Globus pallidus (tissue), 1 donor: Measurements from ENCODE around the gene DNMT3A.

Experiments used
- DNase-seq: peaks from one replicate; pipeline ENCODE4 v3.0.0-alpha.2; 2015; ENCODE audit warnings: low spot score

DNMT3A gene

DNA sequence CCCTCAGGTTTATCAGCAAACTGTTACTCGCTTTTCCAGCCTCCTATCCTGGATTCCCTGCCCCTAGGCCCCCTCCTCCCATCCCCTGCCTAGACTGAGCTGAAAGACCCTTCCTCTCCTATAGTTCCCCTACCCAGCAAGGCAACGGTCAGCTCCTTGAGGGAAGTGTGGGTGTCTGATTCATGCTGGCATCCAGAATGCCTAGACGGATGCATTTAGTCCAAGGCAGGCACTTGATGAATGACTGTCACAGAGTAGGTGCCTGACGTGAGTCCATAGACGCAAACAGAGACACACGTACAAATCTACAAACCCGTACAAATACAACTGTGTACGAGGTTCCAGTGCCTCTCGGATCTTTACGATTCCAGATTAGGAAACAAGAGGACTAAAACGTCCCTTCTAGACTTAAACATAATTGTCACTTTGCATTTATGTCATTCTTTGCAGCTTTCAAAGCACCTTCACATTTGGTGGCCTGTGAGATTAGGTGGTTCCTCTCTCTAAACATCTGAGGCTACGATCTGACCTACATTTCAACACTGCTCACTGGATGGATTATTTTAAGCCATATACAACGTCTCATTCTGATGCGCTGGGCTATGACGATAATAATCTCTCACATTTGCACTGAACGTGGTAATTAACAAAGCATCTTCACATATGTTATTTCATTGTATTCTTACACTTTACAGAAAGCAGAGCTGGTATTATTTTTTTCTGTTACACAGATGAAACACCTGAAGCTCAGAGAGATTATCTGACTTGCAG lies 36.7 kb downstream of the DNMT3A start:
- DNase-seq = no peak

DNA sequence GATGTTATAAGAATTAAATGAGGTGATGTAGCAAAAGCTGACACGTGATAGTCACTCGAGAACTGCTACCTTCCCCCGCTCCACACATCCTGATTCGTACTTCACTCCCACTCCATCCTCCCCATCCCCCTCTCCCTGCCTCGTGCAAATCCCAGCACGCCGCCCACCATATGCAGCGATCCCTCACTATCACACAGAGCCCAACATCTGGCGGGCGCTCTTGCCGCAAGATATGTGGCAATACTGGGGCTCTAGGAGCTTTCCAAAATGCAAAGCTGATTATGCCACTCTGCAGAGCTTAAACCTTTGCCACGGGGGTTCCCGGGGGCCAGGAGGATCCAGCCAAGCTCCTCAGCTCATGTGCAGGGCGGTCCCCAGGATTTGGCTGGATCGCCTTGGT lies 37.4 kb downstream of the DNMT3A start:
- no peak for DNase-seq

DNA sequence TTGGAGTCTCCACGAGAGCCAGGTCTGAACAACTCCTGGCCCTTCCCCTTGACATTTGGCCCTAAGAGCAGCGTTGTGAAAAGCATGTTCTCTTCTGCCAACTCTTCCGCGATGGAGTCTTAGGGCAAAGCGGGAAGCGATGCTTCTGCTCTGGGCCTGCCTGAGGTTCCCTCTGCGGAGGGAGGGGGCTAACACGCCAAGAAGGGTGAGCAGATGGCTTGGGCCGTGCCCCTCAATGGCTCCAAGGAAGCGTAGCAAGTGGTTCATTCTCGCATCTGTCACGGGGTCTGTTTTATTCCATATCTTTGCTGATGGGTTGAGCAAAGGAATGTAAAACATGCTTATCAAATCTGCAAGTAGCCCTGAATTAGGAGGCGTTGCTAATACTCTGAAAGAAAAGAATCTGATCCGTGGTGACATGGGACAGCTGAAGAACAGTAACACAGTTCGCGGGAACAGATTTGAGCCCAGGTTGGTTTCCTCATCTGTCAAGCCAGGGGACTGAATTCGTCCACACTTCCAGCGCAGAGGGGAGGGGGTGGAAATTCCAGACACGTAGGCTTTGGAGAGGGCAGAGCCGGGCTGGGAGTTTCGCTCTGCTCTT lies 38.0 kb downstream of the DNMT3A start:
- DNase-seq = no peak

DNA sequence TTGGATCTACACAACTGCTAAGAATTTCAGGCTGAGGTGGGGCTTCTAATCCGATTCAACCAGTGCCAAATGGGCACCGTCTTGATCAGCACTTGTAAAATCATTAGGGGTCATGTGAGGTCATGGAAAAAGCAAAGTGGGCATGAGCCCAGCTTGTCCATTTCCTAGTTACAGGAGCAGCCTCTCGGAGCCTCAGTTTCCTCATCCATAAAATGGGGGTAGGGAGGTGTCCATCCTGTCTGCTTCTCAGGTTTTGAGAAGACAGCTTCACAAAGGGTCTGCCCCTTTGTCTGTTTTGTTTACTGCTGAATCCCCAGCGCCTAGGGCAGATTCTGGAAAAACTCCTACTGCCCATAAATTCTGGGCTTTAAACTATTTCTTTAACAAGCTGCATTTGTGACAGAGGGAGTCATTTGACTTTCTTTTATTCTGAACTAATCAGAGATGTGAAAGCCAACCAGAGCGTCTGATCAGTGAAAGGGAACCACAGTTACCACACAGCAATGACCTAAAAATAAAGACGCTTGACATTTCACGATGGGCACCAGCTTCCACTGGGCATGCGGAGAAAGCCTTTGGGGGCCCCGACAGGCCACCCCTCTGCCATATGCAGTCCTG lies 38.9 kb downstream of the DNMT3A start:
- no peak for DNase-seq

DNA sequence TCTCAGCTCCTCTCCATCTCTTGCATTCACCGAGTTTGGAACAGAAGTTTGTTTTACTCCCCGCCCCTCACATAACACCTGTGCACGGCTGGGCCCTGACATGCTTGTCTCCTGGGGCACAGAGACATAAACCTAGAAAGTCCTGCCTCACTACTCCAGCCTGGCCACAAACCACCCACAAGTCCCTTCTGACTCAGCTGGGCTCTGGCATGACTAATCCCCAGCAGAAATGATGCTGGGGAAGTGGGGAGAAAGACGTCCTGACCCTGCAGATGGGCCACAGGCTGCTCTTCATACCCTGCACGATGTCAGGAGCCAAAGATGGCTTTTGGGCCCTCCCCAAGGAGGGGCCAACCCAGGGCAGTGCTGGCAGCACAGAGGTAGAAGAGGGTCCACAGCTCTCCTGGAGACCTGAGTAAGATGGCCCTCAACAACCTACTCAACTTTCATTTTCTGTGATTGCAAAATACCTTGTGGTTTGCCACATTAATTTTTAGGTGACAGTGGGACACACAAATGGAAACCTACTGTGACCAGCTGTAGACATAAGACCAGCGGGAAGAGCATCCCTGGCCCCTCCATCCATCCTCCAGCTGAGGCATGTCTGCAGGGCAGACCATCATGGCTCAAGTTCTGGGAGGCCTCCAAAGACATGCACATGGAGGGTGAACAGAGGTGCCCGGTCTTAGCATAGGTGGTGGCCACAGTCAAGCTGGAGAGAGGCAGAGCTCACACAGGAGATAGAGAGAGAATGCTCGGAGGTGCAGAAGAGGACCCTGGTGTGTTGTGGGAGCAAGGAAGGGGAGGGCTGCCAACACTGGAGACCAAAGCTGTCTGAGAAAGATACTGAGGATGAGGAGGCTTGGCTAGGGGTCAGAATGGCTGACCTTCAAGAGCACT lies 40.0 kb downstream of the DNMT3A start:
- no peak for DNase-seq

DNA sequence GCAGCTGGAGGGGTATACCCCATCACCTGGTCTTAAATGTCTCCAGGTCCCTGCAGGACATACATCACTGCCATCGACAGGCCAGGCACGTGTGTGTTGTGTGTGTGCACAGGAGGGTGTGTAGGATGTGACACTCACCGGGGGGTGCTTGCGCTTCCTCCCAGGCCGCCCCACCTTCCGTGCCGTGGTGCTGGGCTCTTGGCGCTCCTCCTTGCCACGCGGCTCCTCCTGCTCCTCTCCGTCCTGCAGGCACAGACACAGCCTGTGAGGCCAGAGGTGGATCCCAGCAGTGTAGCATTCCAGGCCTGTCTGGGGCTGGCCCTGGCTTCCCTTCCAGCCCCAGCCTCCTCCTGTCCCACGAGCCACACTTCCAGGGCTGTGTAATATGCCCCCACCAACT lies 41.7 kb downstream of the DNMT3A start:
- DNase-seq = no peak

DNA sequence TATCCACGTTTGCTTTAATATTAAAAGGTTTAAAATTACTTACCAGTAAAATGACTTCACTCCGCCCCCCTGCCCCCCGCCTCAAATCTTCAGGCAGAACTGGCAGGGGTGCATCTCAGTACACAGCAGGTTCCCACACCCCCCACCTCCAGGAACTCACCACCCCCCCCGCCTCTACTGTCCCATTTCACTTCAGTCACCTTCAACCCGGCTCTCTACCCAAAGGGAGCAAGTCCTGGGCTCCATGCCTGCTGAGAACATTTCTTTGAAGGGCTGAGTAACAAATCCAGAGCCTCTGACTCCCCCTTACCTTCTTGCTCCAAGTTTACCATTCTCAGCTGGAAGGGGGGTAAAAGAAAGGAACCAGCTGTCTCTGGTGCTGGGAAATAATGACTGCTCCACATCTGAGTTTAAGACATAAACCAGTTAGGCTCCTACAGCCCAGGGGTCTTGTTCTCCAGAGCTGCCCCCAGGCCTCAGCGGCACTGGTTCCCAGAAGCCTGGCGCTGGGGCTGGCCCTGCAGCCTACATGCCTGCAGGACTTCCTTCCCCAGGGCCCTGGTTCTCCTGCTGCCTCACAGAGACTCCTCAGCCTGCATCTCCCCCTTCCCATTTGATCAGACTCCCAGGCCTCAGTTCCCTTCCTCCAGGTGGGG lies 42.8 kb downstream of the DNMT3A start:
- DNase-seq = no peak

DNA sequence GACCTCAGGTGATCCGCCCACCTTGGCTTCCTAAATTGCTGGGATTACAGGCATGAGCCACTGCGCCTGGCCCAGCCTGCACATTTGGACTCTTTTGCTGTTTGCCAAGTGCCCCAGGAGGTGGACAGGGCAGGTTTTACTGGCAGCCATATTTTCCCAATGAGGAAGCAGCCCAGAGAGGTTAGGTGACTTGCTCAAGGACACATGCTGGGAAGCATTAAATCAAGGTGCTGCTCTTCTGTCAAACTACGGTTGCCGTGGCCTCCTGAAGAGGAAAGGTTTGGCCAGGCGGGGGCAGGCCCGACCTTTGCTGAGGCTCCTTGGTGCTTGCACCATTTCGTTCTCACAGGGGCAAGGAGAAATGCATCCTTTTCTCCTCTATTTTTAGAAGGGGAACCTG lies 44.0 kb downstream of the DNMT3A start:
- DNase-seq = no peak

DNA sequence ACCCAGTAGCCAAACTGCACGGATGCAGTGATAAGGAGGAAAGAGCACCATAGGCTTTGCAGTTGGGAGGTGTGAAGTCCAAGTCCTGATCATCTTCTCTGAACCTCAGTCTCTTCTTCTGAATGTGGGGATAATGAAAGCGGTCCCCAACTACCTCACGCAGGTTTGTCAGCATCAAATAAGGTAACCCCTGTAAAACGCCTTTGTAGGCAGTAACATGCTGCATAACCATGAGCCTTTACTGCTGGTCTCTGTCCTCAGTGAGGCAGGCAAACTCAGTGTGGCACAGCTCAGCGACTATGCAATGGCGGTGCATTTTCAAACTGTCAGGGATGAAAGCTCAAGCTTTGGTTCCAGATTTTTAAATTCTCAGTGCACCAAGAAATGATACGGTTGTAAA lies 46.1 kb downstream of the DNMT3A start:
- DNase-seq = no peak

DNA sequence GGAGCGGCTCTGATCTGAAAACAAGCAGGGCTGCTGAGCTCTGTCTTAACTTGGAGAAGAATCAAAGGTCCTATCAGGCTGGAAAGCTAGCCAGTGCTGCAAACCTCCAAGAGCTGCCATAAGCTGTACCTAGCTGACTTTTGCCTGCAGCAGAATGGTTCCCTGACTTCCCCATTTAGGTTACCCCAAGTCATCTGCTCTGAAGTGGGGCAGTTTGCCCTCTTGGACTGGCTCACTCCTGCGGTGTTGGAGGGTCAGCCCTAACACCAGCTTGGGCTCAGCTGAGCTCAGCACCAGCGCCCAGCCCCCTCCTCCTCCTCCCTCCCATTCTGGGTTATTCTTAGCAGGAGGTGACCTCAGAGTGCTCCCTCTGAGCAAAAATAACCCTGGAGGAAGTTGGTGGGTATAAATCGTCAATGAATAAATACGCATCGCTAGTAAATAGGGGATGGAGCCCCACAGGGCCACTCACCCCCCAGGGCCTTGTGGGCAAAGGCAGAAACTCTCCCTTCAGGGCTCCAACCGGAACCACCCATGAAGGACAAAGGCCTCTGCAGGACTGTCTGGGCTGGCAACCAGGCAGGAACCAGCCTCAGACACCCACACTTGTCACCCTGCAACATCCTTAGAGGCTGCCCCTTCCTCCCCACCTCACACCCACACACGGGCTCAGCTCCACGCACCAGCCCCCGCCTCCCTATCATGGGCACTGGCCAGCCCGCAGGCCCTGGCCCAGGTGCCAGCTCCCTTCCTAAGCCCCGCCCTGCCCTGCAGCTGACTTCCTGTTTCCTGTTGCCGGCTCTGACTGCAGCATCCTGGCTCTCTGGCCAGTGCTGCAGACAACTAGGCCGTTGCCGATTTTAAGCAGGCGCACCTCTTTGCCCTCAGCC lies 46.9 kb downstream of the DNMT3A start:
- DNase-seq = peak; percentile 80

DNA sequence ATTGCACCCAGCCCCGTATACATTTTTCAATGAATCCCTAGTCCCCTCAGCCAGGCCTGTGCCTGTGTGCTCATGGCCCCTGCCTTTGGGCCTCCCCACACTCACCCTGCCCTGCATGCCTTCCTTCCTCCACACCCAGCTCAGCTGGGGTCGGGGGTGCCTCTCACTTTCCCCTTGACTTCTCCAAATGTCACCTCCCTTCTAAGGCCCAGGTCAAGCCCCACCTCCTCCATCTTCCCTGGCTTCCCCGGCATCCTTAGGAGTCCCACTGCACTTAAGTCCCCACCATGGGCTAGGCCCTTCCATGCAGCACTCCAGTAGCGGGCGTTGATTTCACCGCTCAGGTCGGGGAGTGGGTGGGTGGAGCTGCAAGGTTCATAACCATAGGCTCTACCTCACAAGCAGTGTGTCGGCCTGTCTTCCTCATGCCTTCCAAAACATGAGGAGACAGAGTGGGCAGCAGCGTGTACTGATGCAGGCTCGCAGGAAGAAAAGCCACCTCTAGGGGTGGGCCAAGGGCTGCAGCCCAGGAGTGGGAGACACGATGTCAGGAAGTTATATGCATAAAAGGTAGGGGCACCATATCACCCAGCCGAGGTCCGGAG lies 47.7 kb downstream of the DNMT3A start:
- no peak for DNase-seq

DNA sequence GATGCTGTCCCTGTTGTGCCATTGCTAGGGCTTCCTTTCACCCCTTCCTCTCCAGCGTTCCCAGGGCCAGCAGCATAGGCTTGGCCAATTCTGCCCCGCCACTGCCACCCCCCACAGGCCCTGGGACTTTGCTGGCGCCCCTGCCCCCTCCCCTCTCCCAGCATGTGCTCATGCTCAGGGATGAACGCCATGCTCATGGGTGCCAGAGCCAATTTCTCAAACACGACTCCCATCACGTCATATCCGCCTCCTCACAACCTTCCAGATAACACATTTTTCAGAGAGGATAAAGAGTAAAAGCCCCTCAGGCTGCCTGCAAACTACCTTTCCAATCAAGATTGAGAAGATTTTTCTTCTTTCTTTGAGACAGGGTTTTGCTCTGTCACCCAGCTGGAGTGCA lies 48.6 kb downstream of the DNMT3A start:
- no peak for DNase-seq

DNA sequence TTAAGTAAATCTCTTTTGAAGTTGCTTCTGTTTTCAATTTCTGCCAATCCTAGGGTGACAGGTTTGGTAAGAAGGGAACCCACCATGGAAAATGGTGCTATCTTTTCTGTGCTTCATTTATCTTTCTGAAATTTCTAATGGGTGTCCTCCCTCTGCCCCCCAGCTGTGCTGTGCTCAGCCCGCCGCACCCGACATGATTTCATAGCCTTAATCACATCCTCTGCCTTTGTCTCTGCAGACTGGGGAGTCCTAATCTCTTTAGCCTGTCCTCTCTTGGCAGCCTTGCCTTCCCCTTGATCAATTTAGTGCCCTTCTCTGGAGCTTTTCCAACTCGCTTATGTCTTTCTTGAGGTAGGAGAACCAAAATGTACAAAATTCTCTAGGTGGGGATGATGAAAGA lies 49.3 kb downstream of the DNMT3A start:
- DNase-seq = no peak

DNA sequence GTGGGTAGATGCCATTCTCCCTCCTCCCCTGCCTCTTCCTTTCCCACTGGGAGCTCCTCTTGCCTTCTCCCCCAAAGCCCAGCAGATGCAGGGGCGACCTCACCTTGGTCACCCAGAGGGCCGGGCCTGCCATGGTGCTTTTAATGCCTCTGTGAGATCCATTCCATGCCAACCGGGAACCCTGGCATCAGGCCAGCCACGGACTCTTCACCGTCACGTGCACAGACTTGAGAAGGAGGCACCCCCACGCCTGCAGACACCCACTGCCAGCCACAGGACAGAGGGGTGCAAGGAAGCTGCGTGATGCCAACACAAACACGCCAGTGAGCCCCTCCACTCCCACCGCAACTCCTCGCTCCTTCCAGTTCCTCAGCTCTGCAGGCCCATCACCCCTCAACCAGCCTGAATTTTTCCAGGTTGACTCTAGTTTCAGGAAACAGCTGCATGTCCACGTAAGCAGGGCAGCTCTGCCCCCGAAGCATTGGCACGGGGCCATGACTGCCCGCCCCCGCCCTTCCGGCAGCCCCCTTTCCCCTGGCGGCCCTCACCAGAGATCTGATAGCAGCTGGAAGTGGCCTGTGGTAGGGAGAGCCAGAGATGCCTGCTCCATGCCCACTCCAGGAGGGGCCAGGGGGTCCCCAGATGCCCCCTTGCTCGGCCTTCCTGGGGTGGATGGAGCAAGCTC lies 50.8 kb downstream of the DNMT3A start:
- no peak for DNase-seq

DNA sequence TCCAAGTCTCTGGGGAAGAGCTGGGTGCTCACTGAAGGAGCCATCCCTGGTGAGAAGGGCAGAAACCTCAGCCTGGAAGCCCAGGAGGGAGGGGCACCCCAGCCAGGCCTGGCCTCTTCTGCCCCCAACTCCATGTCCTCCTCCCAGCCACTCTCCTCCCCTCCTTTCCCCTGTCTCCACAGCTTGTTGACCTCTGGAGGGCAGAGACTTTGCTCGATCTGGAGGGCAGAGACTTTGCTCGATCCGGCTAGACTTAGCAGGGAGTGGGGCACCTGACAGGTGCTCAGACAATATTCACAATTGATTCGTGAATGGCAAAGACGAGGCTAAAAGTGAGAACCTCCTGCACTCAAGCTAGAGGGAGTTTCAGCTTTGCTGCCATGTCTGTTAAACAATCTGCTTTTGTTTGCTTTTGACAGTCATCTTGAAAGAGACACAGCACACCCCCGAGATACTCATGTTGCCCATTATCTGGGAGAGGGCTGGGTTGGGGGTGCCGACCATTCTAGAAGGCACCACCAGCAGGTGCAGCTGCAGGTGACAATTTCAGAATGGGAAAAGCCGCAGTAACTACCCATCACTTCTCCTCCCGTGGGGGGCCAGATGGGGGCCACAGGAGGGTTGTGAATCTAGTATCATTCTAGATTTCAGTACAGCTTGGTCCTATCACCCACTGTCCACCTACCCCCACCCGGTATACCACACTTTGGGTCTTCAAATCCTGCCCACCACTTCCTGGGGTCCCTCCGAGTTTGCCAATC lies 54.8 kb downstream of the DNMT3A start:
- no peak for DNase-seq

DNA sequence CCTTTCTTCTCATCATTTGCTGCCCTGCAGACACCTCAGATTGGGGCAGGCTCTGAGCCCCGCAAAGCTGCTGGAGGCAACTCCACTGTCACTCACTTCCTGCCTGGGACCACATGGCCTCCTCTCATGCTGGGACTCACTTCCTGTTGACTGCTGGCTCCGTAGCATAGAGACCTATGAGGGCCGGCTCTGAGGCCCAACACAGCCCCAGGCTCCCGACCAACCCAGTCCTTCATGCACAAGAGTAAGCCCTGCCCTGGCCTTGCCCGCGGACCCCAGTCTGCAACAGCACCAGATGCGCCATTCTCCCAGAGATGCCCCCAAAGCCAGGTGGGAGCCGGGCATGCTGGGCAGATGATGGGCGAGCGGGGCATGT lies 55.7 kb downstream of the DNMT3A start:
- no peak for DNase-seq

DNA sequence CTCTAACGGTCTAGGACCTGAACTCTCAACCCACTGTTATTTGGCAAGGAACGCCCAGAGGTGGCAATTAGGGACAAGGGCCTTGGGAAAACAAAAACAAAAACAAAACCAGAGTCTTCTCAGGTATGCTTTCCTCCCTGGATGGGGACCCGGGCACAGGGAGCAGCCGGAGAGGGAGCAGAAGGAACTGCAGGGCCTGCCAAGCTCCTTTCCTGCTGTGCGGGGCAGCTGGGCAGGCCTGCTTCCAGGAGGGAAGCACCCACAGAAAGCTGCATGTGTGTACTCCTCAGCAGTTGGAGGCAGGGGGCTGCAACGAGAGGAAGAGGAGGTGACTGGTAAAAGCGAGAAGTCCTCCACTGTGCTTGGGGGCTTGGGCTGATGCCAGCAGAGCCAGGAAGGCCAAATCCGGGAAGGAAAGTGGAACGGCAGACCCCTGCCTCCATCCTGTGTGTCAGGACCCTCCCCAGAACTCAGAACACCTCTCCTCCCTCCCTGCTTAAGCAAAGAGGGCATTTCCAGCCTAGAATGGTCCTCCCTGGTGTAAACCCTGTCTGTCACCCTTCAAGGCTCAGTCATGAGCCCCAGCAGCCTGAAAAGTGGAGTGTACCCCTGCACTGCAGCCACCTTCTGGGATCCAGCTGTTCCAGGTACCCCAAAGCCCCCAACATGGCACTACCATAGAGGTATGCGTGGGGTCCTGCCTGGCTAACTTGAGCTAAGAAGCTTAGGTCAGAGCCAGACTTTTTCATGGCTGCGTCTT lies 56.3 kb downstream of the DNMT3A start:
- no peak for DNase-seq

DNA sequence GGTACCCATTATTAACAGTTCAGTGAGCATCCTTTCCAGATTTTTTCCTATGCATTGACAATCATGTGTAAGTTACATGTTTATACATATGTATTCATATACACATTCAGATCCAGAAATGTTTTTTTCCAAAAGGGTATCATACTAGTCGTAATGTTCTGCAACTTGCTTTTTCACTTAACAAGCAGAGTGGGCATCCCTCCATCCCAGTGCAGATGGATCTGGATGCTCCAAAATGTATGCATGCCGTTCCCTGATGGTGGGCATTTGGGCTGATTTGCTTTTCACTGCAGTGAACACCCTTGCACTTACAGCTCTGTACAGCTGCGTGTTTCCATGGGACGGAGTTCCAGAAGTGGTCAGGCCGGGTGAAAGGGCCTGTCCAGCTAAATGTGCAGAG lies 57.0 kb downstream of the DNMT3A start:
- no peak for DNase-seq
